Activated naive CD8-positive, alpha-beta T cell treated with anti-CD3 and anti-CD28 coated beads, Interleukin-2, amount 10 ng/mL, durations not matched to agents 7 days and 5 days (primary cell): ENCODE data around the gene TMEM151B. TPM values are rescaled to one million over a fixed set of nuclear protein-coding genes. Genes with fewer than 3 reads are reported as not detected.
"Not testable (repeated sequence)": the region's sequence is repeated elsewhere in the genome, so short reads cannot be mapped to it uniquely, and the experiment has no call there.

Source experiments
- ATAC-seq: fragments of 150-1000 bp; cut with Tn5 transposase; one replicate; pipeline ENCODE4 v1.10.0; 2021; ENCODE audit warnings: low read depth, moderate library complexity
- POLR2A ChIA-PET: fragments of 350-600 bp; sonication (Branson Sonifier 250); formaldehyde crosslinking; loops from one replicate; lab custom pipeline; 2021; ENCODE audit warnings: antibody characterized with exemption; lab: Charles Lee
- DNase-seq: peaks from one replicate; pipeline ENCODE4 v3.0.0; 2021
- H3K27ac Mint-ChIP-seq: one replicate; pipeline ENCODE4 v1.8.0; 2022; ENCODE audit warnings: mild to moderate bottlenecking, mixed read lengths
- H3K27me3 Mint-ChIP-seq: one replicate; pipeline ENCODE4 v1.8.0; 2022; ENCODE audit warnings: mild to moderate bottlenecking, moderate library complexity, mixed read lengths
- H3K36me3 Mint-ChIP-seq: one replicate; pipeline ENCODE4 v1.8.0; 2021; ENCODE audit warnings: mild to moderate bottlenecking, mixed read lengths
- H3K4me1 Mint-ChIP-seq: one replicate; pipeline ENCODE4 v1.8.0; 2021; ENCODE audit warnings: mixed read lengths
- H3K4me3 Mint-ChIP-seq: one replicate; pipeline ENCODE4 v1.8.0; 2022; ENCODE audit warnings: mild to moderate bottlenecking, moderate library complexity, mixed read lengths
- H3K9me3 Mint-ChIP-seq: one replicate; pipeline ENCODE4 v1.8.0; 2021; ENCODE audit warnings: mixed read lengths
- total RNA-seq, 2 experiments: library from RNA; stranded (reverse); gene quantifications; one replicate each; pipeline ENCODE4 v1.2.3, GENCODE V29; 2021

Gene TMEM151B
- total RNA-seq, 2 experiments from 2014 or later, result not detected

GRCh38 chr6:44304282-44305199, 34.3 kb downstream of the TMEM151B start:
- peaks cover 22% of the 10 kb centered on the region for H3K36me3 Mint-ChIP-seq
- POLR2A ChIA-PET, result interaction anchor here (1.8 kb wide), 1 partner anchor 36 kb away, joined by 7 read pairs; no protein-coding TSS in a partner anchor
- no peak overlapping the region for H3K27ac Mint-ChIP-seq

GRCh38 chr6:44305200-44305725, 35.0 kb downstream of the TMEM151B start:
- DNase-seq (no peak), ATAC-seq (no peak)
- Mint-ChIP-seq H3K27ac (peak overlapping the region; percentile 38), H3K4me3 (no peak overlapping the region), H3K9me3 (no peaks in the 10 kb centered on the region), H3K27me3 (no peaks in the 10 kb centered on the region), H3K4me1 (peaks cover 6% of the 10 kb centered on the region), H3K36me3 (peaks cover 22% of the 10 kb centered on the region)
- POLR2A ChIA-PET, result interaction anchor here (1.8 kb wide), 1 partner anchor 37 kb away, joined by 7 read pairs; no protein-coding TSS in a partner anchor

More at GRCh38 chr6:44304282-44305199, 34.3 kb downstream of the TMEM151B start:
- Mint-ChIP-seq H3K27me3 (no peaks in the 10 kb centered on the region), H3K4me3 (no peak overlapping the region), H3K9me3 (no peaks in the 10 kb centered on the region), H3K4me1 (peaks cover 6% of the 10 kb centered on the region)
- DNase-seq (peak; percentile 59), ATAC-seq (peak; percentile 59)

DNA sequence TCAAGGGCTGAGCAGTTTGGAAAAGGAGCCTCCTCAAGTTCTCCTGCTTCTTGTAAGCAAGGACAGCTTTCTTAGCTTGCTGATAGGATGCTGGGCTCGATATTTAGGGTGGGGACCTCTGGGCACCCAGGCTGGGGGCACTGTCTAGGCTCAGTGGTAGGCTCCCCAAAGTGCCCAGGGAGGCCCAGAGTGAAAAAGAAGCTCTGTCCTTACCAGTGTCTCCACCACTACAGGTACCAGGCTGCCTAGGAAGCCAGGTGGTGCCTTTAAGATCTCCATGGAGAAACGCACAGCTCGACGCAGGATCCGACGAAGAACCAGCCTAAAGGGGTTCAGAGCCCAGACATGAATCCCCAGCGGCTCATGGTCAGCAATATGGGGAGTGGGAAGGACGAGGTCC, 36.5 kb downstream of the TMEM151B start:
- no peaks in the 10 kb centered on the region for H3K9me3 Mint-ChIP-seq
- H3K4me1 Mint-ChIP-seq, result peaks cover 8% of the 10 kb centered on the region
- no peak for DNase-seq
- peaks cover 19% of the 10 kb centered on the region for H3K36me3 Mint-ChIP-seq
- ATAC-seq, result no peak
- POLR2A ChIA-PET, result no interaction called here
- H3K27ac Mint-ChIP-seq, result no peak overlapping the region
- no peaks in the 10 kb centered on the region for H3K27me3 Mint-ChIP-seq
- no peak overlapping the region for H3K4me3 Mint-ChIP-seq

- Mint-ChIP-seq H3K9me3 (no peaks in the 10 kb centered on the region), H3K27me3 (no peaks in the 10 kb centered on the region), H3K27ac (no peak overlapping the region), H3K36me3 (peaks cover 19% of the 10 kb centered on the region), H3K4me1 (peaks cover 13% of the 10 kb centered on the region), H3K4me3 (no peak overlapping the region)
- ATAC-seq, result no peak
- POLR2A ChIA-PET, result no interaction called here
- no peak for DNase-seq
These were observed 37.0 kb downstream of the TMEM151B start for GRCh38 chr6:44307217-44307616.

- Mint-ChIP-seq H3K4me3 (no peak overlapping the region), H3K36me3 (peaks cover 17% of the 10 kb centered on the region), H3K27ac (no peak overlapping the region), H3K4me1 (peaks cover 16% of the 10 kb centered on the region), H3K27me3 (no peaks in the 10 kb centered on the region), H3K9me3 (no peaks in the 10 kb centered on the region)
- POLR2A ChIA-PET, result interaction anchor here (1.0 kb wide), 1 partner anchor 13 kb away, joined by 3 read pairs; no protein-coding TSS in a partner anchor
- DNase-seq (no peak), ATAC-seq (no peak)
These were observed 38.8 kb downstream of the TMEM151B start for GRCh38 chr6:44309092-44309491.

DNA sequence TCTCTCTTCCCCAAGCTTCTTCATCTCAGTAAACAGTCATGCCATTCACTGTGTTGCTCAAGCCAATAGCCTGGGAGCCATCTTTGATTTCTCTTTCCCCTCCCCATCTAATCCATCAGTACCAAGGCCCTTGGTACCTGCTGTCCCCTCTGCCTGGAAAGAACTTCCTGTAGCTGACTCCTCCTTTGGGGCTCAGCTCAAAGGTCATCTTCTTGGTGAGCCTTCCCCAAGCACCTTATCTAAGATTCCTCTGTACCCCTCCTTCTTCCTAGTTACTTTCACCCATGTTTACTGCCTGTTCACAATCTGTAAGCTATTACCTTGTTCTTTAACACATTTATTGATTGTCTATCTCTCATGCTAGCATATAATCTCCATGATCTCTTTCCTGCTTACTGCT, 39.4 kb downstream of the TMEM151B start:
- Mint-ChIP-seq H3K4me3 (no peak overlapping the region), H3K36me3 (peaks cover 17% of the 10 kb centered on the region), H3K9me3 (no peaks in the 10 kb centered on the region), H3K27ac (no peak overlapping the region), H3K27me3 (no peaks in the 10 kb centered on the region), H3K4me1 (peaks cover 16% of the 10 kb centered on the region)
- POLR2A ChIA-PET, result interaction anchor here (1.0 kb wide), 1 partner anchor 14 kb away, joined by 3 read pairs; no protein-coding TSS in a partner anchor
- DNase-seq (no peak), ATAC-seq (no peak)

DNA sequence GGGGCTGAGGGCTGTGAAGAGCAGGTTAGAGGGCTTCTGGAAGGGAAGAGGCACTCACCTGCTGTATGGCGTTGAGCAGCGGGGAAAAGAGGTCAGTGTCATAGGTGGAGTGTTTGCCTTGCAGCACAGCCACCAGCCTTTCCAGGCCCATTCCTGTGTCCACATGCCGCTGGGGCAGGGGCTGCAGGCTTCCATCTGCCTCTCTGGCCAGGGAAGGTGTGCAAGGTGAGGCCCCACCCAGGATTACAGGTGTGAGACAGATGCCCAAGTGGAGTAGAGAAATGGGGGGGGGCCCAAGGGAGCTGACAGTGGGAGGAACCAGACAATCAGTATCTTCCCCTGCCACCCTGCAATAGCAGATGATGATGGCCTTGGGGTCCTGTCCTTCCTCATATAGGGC, 40.0 kb downstream of the TMEM151B start:
- no peak overlapping the region for H3K4me3 Mint-ChIP-seq
- no peak overlapping the region for H3K27ac Mint-ChIP-seq
- POLR2A ChIA-PET, result interaction anchor here (1.0 to 1.2 kb wide), 2 partner anchors 14 to 42 kb away, joined by 3 read pairs; no protein-coding TSS in a partner anchor

DNA sequence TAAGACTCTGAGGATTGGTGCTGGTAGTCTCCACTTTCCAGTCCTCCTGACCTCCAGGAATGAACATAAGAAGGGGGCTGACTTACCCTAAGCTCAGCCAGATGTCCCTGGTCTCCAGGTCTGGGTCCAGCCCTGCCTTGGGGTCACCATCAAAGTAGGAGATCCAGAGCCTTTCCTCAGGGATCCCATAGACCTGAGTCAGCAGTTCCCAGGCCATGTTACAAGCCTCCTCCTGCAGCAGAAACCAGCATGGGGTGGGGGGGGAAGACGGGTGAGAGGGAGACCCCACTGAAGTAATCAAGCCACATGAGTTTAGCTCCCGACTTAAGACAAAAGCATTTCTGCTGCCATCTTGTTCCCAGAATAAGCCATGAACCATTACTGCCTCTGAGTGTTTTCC, 41.1 kb downstream of the TMEM151B start:
- no peak for DNase-seq
- Mint-ChIP-seq H3K27ac (no peak overlapping the region), H3K4me3 (peak overlapping the region; percentile 99), H3K27me3 (no peaks in the 10 kb centered on the region), H3K36me3 (peaks cover 10% of the 10 kb centered on the region), H3K9me3 (no peaks in the 10 kb centered on the region), H3K4me1 (peaks cover 10% of the 10 kb centered on the region)
- POLR2A ChIA-PET, result interaction anchor here (1.2 kb wide), 1 partner anchor 43 kb away, joined by 3 read pairs; no protein-coding TSS in a partner anchor
- no peak for ATAC-seq

More for the DNA sequence above, 40.0 kb downstream of the TMEM151B start:
- no peaks in the 10 kb centered on the region for H3K9me3 Mint-ChIP-seq
- H3K27me3 Mint-ChIP-seq, result no peaks in the 10 kb centered on the region
- no peak for DNase-seq
- H3K36me3 Mint-ChIP-seq, result peaks cover 17% of the 10 kb centered on the region
- peaks cover 16% of the 10 kb centered on the region for H3K4me1 Mint-ChIP-seq
- ATAC-seq, result no peak

DNA sequence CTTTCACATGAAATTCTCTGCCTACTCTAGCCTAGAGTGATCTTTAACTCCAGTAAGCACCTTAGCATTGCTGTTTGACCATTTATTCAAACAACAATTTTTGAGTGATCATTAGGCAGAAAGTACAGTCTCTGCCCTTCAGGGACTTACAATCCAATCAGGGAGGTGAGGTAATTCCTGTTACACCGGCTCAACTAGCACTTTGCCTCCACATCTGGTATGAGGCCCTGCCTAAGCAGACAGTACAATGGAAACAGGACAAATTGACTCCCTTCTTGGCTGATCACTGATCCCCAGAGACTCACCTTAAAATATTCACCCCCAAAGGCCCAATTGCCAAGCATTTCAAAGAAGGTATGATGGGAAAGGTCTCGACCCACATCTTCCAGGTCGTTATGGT, 41.5 kb downstream of the TMEM151B start:
- peak overlapping the region; percentile 99 for H3K4me3 Mint-ChIP-seq
- no peak for ATAC-seq
- peaks cover 10% of the 10 kb centered on the region for H3K36me3 Mint-ChIP-seq
- H3K27me3 Mint-ChIP-seq, result no peaks in the 10 kb centered on the region
- no peaks in the 10 kb centered on the region for H3K9me3 Mint-ChIP-seq
- POLR2A ChIA-PET, result no interaction called here
- peaks cover 10% of the 10 kb centered on the region for H3K4me1 Mint-ChIP-seq
- no peak for DNase-seq
- H3K27ac Mint-ChIP-seq, result no peak overlapping the region

GRCh38 chr6:44312901-44313788, 42.9 kb downstream of the TMEM151B start, which contains the start of gene AARS2:
TSS of gene AARS2 (minus strand) at chr6:44313347. CDS start at chr6:44313323, 24 bp downstream.
- peaks cover 9% of the 10 kb centered on the region for H3K27me3 Mint-ChIP-seq
- H3K4me1 Mint-ChIP-seq, result peaks cover 10% of the 10 kb centered on the region
- H3K36me3 Mint-ChIP-seq, result peaks cover 7% of the 10 kb centered on the region
- peak within 1 kb of the TSS; percentile 97 for H3K27ac Mint-ChIP-seq
- POLR2A ChIA-PET, result interaction anchor here (0.6 to 1.3 kb wide), 7 partner anchors 17 to 74 kb away, joined by 3 to 6 read pairs (median 3); partner anchors contain the start of genes CDC5L and HSP90AB1
- ATAC-seq (peak; percentile 93), DNase-seq (peak; percentile 95)
- H3K4me3 Mint-ChIP-seq, result peak within 1 kb of the TSS; percentile 99
- no peaks in the 10 kb centered on the region for H3K9me3 Mint-ChIP-seq

GRCh38 chr6:44314657-44315056, 44.4 kb downstream of the TMEM151B start:
- not testable (repeated sequence) for H3K27ac Mint-ChIP-seq, H3K36me3 Mint-ChIP-seq, H3K4me3 Mint-ChIP-seq, ATAC-seq, DNase-seq, H3K9me3 Mint-ChIP-seq
- Mint-ChIP-seq H3K4me1 (peaks cover 10% of the 10 kb centered on the region), H3K27me3 (peaks cover 19% of the 10 kb centered on the region)
- POLR2A ChIA-PET, result interaction anchor here (1.0 kb wide), 1 partner anchor 67 kb away, joined by 3 read pairs; the partner anchor contains the start of gene HSP90AB1

DNA sequence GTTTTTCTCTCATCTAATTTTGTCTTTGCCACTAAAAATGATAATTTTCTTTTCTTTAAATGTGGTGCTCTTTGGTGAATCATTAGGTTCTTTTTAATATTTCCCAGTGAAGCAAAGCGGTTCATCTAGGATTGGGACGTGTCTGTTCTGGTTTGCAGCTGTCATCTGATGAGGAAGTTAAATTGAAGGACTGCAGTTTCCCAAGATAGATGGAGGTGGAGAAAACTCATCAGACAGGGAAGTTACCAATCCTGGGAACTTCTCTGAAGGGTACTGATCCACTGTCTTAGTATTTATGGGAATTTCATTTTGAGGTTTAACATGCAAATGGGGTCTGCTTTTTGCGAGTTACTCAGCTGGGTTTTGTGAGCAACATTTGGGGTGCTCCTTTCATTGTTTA, 45.3 kb downstream of the TMEM151B start:
- DNase-seq, result no peak
- peaks cover 27% of the 10 kb centered on the region for H3K27me3 Mint-ChIP-seq
- POLR2A ChIA-PET, result no interaction called here
- no peak overlapping the region for H3K4me3 Mint-ChIP-seq
- H3K27ac Mint-ChIP-seq, result no peak overlapping the region
- no peaks in the 10 kb centered on the region for H3K9me3 Mint-ChIP-seq
- H3K4me1 Mint-ChIP-seq, result peaks cover 10% of the 10 kb centered on the region
- ATAC-seq, result no peak
- H3K36me3 Mint-ChIP-seq, result peaks cover 4% of the 10 kb centered on the region
